GM21360 (cell line): Measurements from ENCODE around the gene GPX4.

ENCODE experiments used
- ATAC-seq: cut with Tn5 transposase; IDR thresholded peaks from one replicate; pipeline ENCODE4 v1.9.1; 2021; ENCODE audit warnings: mild to moderate bottlenecking, moderate library complexity; ENCODE audit not compliant: unreplicated experiment

GPX4 gene

DNA sequence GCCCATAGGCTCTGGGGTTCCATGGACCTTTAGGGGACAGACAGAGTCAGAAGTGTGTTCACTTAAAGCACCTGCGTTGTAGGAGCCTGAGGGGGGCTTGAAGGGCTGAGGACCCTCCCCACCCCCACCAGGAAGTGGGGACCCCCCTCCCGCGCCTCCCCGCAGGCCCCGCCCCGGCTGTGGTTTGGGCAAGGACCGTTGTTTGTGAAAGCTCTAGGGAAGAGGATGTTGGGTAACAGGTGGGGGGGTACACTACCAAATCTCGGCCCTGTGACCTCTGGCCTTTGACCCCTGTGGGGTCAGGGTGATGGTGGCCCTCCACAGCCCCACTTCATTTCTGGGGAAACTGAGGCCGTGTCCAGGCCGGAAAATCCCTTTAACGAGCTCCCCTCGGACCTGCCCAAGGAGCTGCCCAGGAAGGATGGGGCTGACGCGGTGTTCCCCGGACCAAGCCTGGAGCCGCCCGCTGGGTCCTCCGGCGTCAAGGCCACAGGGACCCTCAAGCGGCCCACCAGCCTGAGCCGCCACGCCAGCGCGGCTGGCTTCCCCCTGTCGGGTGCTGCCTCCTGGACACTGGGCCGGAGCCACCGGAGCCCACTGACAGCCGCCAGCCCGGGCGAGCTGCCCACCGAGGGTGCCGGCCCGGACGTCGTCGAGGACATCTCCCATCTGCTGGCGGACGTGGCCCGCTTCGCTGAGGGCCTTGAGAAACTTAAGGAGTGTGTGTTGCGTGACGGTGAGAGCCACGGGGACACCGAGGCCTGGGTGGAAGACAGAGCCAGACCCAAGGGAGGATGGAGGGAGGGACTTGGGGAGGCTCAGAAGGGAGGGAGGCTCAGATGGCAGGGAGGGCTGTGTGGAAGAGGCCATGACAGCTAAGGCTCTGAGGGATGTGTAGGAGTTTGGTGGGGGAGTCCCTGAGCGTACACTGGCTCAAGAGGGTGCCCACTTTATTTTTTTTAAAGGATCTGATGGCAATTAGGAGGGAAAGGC is 35.5 kb upstream of the GPX4 start:
- ATAC-seq: no peak

DNA sequence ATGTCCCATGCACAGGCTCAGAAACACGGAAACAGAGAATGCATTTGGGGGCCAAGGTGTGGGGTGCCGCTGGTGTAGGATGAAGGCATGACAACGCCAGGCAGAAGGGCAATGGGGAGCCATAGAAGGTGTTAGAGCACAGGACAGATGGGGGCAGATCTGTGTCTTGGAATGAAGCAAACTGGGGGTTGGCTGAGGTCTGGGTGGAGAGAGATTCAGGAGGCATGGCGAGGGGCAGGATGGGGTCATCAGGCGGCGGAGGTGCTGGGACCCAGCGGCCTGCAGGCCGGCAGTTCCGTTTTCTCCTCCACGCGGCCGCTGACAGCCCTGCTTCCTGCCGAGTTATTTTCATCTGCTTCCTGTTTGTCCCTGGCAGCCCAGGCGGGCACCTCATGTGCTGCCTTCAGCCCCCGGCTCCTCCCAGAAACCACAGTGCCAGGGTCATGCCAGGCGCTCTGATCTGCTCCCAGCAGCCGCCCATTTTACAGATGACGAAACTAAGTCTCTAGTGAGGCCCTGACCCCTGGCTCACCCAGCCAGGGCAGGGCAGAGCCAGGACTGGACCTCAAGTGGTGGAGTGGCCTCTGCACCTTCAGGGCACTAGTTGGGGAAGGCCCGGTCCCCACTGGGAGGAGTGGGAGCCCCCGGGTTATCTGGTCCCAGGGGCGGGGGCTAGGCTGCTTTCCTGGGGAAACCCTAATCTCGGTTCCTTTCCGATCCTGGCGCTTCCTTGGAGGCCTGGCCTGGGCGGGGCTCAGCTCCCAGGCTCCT is 34.6 kb upstream of the GPX4 start:
- ATAC-seq: no peak

DNA sequence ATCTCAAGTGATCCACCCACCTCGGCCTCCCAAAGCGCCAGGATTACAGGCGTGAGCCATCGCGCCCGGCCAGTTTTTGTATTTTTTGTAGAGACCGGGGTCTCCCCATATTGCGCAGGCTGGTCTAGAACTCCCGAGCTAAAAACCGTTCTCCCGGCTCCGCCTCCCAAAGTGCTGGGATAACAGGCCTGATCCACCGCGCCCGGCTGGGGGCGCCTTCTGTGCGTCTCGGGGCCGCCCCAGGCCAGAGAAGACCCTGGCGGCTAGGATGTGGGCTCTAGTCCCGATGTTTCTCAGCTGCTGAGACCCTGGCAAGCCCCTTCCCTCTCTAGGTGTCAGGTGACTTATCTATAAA is 33.2 kb upstream of the GPX4 start:
- ATAC-seq: no peak

DNA sequence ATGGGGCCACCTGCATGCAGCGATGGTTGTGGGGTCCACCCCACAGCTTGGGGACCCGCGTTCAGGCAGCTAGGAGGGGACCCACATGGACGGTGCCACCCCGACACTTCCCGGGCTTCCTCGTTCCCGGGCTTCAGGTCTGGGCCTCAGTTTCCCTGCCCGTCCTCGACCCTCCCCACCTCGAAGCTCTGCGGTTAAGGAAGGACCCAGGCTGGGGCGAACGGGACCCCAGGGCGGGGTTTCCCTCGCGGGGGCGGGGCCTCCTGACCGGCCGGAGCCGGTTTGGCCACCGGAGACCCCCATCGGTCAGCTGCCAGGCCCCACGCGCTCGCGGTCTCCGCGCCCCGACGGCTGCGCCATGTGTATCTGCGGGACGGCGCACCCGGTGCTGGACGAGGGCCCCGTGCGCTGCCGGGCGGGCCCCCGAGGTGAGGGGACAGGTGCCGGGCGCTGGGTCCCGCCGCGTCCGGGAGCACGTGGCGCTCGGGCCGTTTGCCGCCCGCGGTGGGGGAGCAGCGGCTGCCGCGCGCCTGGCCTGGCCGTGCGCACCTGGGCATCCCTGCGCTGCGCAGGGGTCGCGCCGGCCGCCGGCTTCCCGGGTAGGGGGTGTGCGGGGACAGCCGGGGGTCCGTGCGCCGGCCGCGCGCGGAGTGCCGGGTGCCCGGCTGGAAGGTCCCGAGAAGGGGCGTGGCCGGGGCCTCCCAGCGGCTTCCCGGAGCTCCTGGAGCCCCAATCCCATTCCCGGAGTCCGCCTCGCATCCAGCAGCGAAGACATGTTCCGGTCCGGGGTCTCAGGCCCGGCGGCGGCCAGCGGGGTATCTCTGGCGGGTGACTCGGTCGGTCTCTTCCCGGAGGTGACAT is 32.6 kb upstream of the GPX4 start:
- ATAC-seq: no peak

DNA sequence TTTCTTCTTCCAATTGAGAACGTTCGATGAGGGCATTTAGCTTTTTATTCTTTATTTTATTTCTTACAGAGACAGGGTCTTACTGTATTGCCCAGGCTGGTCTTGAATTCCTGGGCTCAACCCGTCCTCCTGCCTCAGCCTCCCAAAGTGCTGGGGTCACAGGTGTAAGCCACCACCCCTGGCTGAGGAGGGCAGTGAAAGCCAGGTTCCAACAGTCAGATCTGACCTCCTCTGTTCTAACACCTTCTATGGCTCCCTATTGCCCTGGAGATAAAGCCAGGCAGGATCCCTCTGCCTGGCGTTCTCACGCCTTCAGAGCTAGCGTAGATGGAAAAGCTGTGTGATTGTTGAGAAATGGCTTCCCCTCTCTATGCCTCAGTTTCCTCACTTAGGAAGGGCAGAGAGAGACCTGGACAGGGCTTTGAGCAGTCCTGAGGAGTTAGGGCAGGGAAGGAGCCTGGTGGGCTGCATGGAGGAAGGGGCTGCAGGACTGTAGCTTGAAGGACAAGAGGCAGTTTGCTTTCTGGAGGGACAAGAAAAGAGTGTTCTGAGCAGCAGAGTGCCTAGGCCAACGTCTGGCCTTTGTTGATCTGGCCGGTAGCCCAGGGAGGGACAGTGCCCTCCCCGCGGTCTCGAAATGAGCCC is 31.3 kb upstream of the GPX4 start:
- ATAC-seq: no peak

DNA sequence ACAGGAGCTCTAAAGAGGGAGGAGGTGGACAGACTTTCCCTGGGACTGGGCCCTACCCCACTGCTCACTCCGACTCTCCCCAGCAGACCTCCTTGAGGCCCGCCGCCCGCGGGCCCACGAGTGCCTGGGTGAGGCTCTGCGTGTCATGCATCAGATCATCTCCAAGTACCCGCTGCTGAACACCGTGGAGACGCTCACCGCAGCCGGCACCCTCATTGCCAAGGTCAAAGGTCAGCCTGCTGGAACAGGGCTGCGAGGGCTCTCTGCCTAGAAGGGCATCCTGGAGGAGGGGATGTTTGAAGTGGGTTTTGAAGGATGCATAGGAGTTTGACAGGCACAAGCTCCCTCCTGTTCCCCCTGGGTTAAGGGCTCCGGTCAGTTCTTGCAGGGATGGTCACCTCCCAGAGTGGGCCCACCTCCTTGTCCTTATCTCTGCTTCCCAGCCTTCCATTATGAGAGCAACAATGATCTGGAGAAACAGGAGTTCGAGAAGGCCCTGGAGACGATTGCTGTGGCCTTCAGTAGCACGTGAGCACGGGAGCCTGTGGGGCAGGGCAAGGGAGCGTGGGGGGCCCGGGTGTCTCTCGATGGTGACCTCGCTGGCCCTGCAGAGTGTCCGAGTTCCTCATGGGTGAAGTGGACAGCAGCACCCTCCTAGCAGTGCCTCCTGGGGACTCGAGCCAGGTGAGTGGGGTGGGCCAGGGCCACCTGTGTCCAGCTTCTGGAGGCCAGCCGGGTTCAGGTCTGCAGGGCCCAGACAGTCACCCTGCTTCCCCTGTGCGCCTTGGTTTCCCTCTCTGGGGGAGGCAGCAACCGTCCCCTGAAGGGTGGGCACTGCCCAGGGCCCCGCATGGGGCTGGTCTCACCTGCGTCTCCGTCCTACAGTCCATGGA is 30.5 kb upstream of the GPX4 start:
- no peak for ATAC-seq

DNA sequence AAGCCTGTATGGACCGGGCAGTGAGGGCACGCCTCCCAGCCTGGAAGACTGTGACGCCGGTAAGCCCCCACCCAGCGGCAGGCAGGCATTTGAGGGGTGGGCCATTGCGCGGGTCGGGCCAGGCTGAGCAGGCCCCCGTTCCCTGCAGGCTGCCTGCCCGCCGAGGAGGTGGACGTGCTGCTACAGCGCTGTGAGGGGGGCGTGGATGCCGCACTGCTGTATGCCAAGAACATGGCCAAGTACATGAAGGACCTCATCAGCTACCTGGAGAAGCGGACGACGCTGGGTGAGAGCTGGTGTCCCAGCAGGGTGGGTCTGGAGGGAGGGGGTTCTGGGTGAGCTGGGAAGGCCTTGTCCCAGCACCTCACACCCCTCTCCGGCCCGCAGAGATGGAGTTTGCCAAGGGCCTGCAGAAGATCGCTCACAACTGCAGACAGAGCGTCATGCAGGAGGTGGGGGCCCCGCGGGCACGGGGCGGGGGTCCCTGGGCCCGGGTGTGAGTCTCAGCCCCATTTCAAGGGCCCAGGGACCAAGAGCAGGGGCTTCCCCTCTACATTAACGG is 29.8 kb upstream of the GPX4 start:
- ATAC-seq: peak; percentile 5

DNA sequence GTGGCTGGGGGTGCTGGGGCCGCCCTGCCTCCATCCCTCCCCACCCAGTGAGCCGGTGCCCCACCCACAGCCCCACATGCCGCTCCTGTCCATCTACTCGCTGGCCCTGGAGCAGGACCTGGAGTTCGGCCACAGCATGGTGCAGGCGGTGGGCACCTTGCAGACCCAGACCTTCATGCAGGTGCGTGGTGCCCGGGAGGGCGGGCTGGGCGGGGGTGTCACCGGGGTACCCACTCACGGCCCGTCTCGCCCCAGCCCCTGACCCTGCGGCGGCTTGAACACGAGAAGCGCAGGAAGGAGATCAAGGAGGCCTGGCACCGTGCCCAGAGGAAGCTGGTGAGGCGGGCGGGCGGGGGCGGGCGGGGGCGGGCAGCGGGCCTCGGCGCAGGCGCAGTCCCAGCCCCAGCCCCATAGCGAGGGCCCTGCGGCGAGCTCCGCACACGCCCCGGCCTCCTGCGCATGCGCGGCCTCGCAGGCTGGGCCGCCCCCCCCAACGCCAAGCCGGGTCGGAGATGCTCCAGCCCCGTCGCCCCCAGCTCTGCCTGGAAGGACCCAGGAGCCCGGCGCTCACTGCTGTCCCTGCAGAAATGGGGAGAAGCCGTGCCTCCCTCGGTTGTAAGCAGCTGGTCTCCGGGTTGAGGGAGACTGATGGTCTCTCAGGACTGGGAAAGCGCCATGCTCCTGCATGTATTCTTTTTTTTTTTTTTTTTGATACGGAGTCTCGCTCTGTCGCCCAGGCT is 29.1 kb upstream of the GPX4 start:
- ATAC-seq: peak; percentile 45

DNA sequence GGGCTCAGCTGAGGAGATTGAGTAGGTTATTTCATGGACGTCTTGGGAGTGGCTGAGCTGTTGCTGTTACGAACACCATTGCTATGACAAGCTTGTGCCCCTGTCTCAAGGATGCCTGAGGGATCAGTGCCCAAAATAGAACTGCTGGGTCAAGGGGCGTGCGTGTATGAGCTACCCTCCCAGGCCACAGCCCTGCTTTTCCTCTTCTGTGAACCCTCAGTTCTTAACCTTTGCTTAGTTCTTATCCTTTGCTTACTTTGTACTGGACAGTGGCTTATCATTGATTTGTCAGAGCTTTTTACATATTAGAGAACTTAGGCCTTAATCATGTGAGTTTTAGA is 27.8 kb upstream of the GPX4 start:
- ATAC-seq: no peak

DNA sequence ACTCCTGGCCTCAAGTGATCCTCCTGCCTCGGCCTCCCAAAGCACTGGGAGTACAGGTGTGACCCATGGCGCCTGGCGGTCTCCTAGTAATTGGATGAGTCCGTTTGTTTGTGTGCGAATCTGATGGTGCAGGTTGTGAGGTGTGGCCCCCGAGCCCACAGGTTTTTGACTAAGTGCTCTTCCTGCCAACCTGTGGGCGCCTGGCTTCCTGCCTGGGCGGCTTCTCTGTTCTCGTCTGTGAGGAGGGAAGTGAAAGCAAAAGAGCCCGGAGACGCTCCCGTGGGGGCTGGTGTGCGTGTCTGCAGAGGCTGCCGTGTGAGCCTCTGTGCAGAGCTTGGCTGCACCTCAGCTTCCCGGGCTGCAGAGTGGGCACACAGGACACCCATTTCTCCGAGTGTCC is 26.8 kb upstream of the GPX4 start:
- ATAC-seq: peak; percentile 37

DNA sequence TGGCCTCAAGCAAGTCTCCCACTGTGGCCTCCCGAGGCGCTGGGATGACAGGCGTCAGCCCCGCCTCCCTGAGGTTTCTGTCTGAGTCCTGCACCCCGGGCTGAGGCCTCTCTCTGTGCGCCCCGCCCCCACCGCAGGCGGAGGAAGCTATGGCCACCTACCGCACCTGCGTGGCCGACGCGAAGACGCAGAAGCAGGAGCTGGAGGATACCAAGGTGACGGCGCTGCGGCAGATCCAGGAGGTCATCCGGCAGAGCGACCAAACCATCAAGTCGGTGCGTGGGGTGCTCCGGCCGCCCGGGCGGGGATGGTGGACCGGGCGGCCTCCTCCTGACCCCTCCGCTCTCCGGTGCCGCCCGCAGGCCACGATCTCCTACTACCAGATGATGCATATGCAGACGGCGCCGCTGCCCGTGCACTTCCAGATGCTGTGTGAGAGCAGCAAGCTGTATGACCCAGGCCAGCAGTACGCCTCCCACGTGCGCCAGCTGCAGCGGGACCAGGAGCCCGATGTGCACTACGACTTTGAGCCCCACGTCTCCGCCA is 24.2 kb upstream of the GPX4 start:
- no peak for ATAC-seq

DNA sequence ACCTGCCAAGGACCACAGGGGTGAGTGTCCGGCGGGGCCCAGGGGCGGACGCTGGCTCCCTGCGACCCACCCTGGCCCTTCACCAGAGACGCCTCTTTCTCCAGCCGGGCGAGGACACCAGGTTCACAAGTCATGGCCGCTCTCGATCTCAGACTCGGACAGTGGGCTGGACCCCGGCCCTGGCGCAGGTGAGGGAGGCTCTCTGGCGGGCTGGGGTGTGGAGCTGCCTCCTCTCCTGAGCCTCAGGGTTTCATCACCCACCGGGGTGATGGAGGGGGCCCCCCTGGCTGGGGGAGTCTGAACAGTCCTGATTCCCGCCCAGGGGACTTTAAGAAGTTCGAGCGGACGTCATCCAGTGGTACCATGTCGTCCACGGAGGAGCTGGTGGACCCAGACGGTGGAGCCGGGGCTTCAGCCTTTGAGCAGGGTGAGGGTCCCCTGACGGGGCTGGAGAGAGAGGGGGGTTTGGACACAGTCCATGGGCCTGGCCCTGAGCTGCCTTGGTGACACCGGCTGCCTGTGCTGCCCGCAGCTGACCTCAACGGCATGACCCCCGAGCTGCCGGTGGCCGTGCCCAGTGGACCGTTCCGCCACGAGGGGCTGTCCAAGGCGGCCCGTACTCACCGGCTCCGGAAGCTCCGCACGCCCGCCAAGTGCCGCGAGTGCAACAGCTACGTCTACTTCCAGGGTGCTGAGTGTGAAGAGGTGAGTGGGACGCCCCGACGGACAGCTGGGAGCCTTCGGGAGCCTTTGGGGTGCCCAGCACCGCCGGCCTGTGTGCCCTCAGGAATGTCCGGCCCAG is 23.2 kb upstream of the GPX4 start:
- no peak for ATAC-seq

DNA sequence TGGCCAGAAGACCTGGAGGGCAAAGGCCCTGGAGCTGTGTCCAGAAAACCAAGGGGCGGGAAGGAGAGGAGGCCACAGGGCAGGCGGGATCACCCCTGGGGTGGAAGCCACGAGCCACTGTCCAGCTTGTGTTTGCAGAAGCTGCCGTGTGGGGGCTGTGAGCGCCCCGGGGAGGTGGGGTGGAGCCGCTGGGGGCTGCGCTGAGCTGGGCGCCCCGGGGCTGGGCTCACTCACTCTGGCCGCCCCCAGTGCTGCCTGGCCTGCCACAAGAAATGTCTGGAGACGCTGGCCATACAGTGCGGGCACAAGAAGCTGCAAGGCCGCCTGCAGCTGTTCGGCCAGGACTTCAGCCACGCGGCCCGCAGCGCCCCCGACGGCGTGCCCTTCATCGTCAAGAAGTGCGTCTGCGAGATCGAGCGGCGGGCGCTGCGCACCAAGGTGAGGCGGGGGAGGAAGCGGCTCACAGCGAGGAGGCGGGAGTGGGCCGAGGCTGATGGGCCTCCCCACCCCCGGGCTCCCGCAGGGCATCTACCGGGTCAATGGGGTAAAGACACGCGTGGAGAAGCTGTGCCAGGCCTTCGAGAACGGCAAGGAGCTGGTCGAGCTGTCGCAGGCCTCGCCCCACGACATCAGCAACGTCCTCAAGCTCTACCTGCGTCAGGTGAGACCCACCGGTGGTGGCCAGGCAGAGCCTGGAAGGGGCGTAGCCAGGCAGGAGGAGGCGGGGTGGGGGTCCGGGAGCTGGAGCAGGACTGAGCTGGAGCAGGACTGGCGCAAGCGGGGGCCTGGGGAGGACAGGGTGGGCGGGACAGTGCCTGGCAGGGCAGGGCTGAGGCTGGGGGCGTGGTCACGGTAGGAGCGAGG is 22.3 kb upstream of the GPX4 start:
- ATAC-seq: no peak

DNA sequence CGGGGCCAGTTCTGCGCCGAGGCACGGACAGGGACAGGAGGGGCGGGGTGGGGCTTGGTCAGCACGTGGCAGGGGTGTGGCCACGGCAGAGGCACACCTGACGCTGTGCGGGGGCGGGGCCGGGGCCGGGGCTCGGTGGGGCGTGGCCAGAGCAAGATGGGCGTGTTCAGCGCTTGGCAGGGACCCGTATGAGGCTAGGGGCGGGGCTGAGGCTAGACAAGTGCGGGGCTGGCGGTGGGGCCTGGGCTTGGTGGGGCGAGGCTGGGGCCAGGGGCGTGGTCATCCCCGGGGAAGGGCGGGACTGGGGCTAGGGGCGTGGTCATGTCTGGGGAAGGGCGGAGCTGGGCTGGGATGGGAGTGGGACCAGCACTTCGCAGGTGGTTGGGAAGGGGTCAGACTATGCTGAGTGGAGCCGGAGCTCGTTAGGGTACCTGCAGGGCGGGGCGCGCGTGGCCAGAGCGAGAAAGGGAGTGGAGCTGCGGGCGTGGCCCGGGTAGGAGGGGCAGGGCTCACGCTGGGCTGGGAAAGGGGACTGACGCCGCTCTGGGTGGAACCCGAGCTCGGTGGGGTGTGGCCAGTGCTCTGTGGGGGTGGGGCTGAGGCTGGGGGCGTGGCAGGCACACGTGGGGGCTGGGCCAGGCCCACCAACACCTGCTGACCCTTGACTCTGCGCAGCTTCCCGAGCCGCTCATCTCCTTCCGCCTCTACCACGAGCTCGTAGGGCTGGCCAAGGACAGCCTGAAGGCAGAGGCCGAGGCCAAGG is 21.4 kb upstream of the GPX4 start:
- peak; percentile 45 for ATAC-seq

DNA sequence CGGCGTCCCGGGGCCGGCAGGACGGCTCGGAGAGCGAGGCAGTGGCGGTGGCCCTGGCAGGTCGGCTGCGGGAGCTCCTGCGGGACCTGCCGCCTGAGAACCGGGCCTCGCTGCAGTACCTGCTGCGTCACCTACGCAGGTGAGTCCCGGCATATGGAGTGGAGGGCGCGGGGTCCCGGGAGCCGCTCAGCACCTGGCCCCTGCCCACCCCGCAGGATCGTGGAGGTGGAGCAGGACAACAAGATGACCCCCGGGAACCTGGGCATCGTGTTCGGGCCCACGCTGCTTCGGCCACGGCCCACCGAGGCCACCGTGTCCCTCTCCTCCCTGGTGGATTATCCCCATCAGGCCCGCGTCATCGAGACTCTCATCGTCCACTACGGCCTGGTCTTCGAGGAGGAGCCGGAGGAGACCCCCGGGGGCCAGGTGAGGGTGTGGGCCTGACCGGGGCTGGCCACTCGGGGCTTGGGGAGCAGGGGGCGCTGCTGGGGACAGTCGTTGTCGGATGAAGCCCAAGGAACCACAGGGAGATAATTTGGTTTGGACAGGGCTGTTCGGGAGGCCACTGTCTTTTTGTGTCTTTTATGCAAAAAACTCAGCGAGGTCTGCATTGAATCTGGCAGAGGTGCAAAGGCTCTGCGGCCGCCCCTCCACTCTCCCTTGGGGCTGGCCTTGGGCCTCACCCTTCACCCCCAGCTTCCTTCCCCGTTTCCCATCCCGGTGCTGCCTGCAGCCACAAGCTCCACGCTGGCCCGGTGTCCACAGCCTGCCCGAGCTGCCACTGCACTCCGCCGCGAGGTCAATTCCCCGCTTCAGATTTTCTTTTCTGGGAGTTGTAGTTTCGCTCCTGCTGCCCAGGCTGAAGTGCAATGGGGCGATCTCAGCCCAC is 20.6 kb upstream of the GPX4 start:
- no peak for ATAC-seq
